Hindlimb muscle (tissue), 1 donor: ENCODE results near the gene PRMT3. TPM values are rescaled to one million over a fixed set of nuclear protein-coding genes. Genes with fewer than 3 reads are reported as not detected.
"Not testable (repeated sequence)": the region's sequence is repeated elsewhere in the genome, so short reads cannot be mapped to it uniquely, and the experiment has no call there.

Experiments
- DNase-seq: peaks from one replicate; pipeline ENCODE4 v3.0.0-alpha.2; 2013
- polyA plus RNA-seq: library from polyadenylated mRNA; unstranded; fragments of 120-200 nt; gene quantifications from one replicate; pipeline ENCODE4 v1.2.1, GENCODE V29; 2013; ENCODE audit not compliant: insufficient read length

PRMT3 gene
- polyA plus RNA-seq, 1 donor = 9.7 TPM

- DNase-seq = no peak
These were observed 70.6 kb downstream of the PRMT3 start for GRCh38 chr11:20457934-20458680.

GRCh38 chr11:20458905-20459632 is 71.6 kb downstream of the PRMT3 start:
- no peak for DNase-seq

GRCh38 chr11:20459865-20460264 is 72.3 kb downstream of the PRMT3 start:
- peak; percentile 4 for DNase-seq

GRCh38 chr11:20464518-20464917 is 77.0 kb downstream of the PRMT3 start:
- DNase-seq = no peak

GRCh38 chr11:20467487-20468185 is 80.1 kb downstream of the PRMT3 start:
- DNase-seq = no peak

- DNase-seq = no peak
These were observed 82.8 kb downstream of the PRMT3 start for GRCh38 chr11:20470348-20470747.

- not testable (repeated sequence) for DNase-seq
These were observed 84.4 kb downstream of the PRMT3 start for GRCh38 chr11:20471929-20472328.

GRCh38 chr11:20474176-20474881 is 86.8 kb downstream of the PRMT3 start:
- DNase-seq = no peak

- no peak for DNase-seq
These were observed 87.5 kb downstream of the PRMT3 start for GRCh38 chr11:20474882-20475517.

- DNase-seq = no peak
These were observed 90.0 kb downstream of the PRMT3 start for GRCh38 chr11:20477418-20478090.

GRCh38 chr11:20479513-20479912 is 92.0 kb downstream of the PRMT3 start:
- DNase-seq = no peak

- DNase-seq = no peak
These were observed 96.4 kb downstream of the PRMT3 start for GRCh38 chr11:20483931-20484330.

GRCh38 chr11:20484416-20484815 is 96.9 kb downstream of the PRMT3 start:
- DNase-seq = not testable (repeated sequence)

GRCh38 chr11:20488352-20488751 is 100.8 kb downstream of the PRMT3 start:
- DNase-seq = no peak

GRCh38 chr11:20489948-20490347 is 102.4 kb downstream of the PRMT3 start:
- no peak for DNase-seq

- no peak for DNase-seq
These were observed 105.8 kb downstream of the PRMT3 start for GRCh38 chr11:20493340-20493739.

- DNase-seq = no peak
These were observed 109.7 kb downstream of the PRMT3 start for GRCh38 chr11:20497124-20497792.

- DNase-seq = no peak
These were observed 113.7 kb downstream of the PRMT3 start for GRCh38 chr11:20501252-20501651.

- DNase-seq = no peak
These were observed 114.5 kb downstream of the PRMT3 start for GRCh38 chr11:20501971-20502370.

GRCh38 chr11:20511982-20512381 is 124.5 kb downstream of the PRMT3 start:
- no peak for DNase-seq

- no peak for DNase-seq
These were observed 125.4 kb downstream of the PRMT3 start for GRCh38 chr11:20512869-20513268.
